GM12878 (cell line): ENCODE measurements around the gene RALGPS2. TPM values are rescaled to one million over a fixed set of nuclear protein-coding genes. Genes with fewer than 3 reads are reported as not detected.

ENCODE experiments used
- ATAC-seq: fragments of 200-7000 bp; cut with Tn5 transposase; 3 replicates; pipeline ENCODE4 v1.9.1; 2020; ENCODE audit warnings: mild to moderate bottlenecking, moderate library complexity
- BruUV-seq: library from RNA; stranded (reverse); fragments of 400-500 nt; replicated peaks from 2 replicates; lab custom pipeline; 2021; lab: Mats Ljungman, UMichigan
- CTCF ChIA-PET: fragments of 300-600 bp; sonication (Branson Sonifier 250); formaldehyde crosslinking; extraction: SDS; loops from one replicate; lab custom pipeline; 2021; ENCODE audit warnings: inconsistent platforms; lab: Yijun Ruan, JAX
- POLR2A ChIA-PET: fragments of 350-600 bp; formaldehyde crosslinking; extraction: SDS; loops from one replicate; lab custom pipeline; 2021; ENCODE audit warnings: inconsistent platforms; lab: Charles Lee
- RAD21 ChIA-PET: fragments of 300-600 bp; sonication (Branson Sonifier 250); formaldehyde crosslinking; loops from one replicate; lab custom pipeline; 2023; ENCODE audit warnings: antibody characterized with exemption; ENCODE audit not compliant: unreplicated experiment; lab: Charles Lee
- SMC1A ChIA-PET: fragments of 300-600 bp; sonication (Branson Sonifier 250); formaldehyde crosslinking; loops from one replicate; lab custom pipeline; 2023; ENCODE audit not compliant: unreplicated experiment, uncharacterized antibody; lab: Charles Lee
- DNase-seq: peaks from one replicate; pipeline ENCODE4 v3.0.0-alpha.2; 2011; ENCODE audit warnings: low read depth, low spot score
- FAIRE-seq: peaks from 3 replicates; lab custom pipeline; 2011; peaks lifted over from hg19 to GRCh38; lab: Jason Lieb, UNC
- H2AFZ ChIP-seq: 2 replicates; pipeline ENCODE4 v1.6.0; 2011; ENCODE audit warnings: low read depth, low read length, control low read depth; ENCODE audit not compliant: control insufficient read depth
- H3K27ac ChIP-seq: 2 replicates; pipeline ENCODE4 v1.5.1; 2011; ENCODE audit warnings: control low read depth; ENCODE audit not compliant: control insufficient read depth, insufficient read depth
- H3K27me3 ChIP-seq, 2 experiments: replicated peaks in 1 of 2; 2 replicates each; pipeline versions ENCODE4 v1.6.0 to v1.6.1; 2011; ENCODE audit warnings: low read length in 1 of 2; ENCODE audit not compliant: control insufficient read depth in 2 of 2, insufficient read depth in 2 of 2
- H3K36me3 ChIP-seq, 2 experiments: 2 replicates each; pipeline ENCODE4 v1.5.1; 2011; ENCODE audit warnings: low read length in 1 of 2; ENCODE audit not compliant: control insufficient read depth in 2 of 2, insufficient read depth in 2 of 2
- H3K4me1 ChIP-seq: 2 replicates; pipeline ENCODE4 v1.6.1; 2011; ENCODE audit warnings: mild to moderate bottlenecking, low read length, moderate library complexity, mixed read lengths; ENCODE audit not compliant: control insufficient read depth, insufficient read depth
- H3K4me2 ChIP-seq: 2 replicates; pipeline ENCODE4 v1.6.0; 2011; ENCODE audit warnings: control low read depth; ENCODE audit not compliant: control insufficient read depth, insufficient read depth
- H3K4me3 ChIP-seq: fragments of 200-600 bp; sonication (generic); 2 replicates; pipeline ENCODE4 v1.5.1; 2016
- H3K79me2 ChIP-seq: 2 replicates; pipeline ENCODE4 v1.6.0; 2011; ENCODE audit warnings: low read length; ENCODE audit not compliant: control insufficient read depth, insufficient read depth
- H3K9ac ChIP-seq: 2 replicates; pipeline ENCODE4 v1.8.0; 2011; ENCODE audit warnings: low read length, control low read depth, mixed read lengths; ENCODE audit not compliant: control insufficient read depth, insufficient read depth
- H3K9me3 ChIP-seq: replicated peaks from 3 replicates; pipeline ENCODE4 v1.5.1; 2011; ENCODE audit warnings: mild to moderate bottlenecking, low read length; ENCODE audit not compliant: control insufficient read depth, insufficient read depth
- H4K20me1 ChIP-seq: 2 replicates; pipeline ENCODE4 v1.6.0; 2011; ENCODE audit not compliant: control insufficient read depth, insufficient read depth
- CEBPB ChIP-seq, 2 experiments: fragments of 150-350 bp in 1 of 2; IDR thresholded peaks; 2 replicates each; pipeline ENCODE4 v1.6.1; 2012 to 2014; ENCODE audit warnings: low read depth in 2 of 2, low read length in 2 of 2, borderline replicate concordance in 1 of 2, inconsistent platforms in 1 of 2
- E4F1 ChIP-seq: fragments of 450-650 bp; IDR thresholded peaks from 2 replicates; pipeline ENCODE4 v1.6.1; 2018; ENCODE audit warnings: borderline replicate concordance, mild to moderate bottlenecking; ENCODE audit not compliant: partially characterized antibody
- JUND ChIP-seq: IDR thresholded peaks from 2 replicates; pipeline ENCODE4 v1.6.1; 2012; ENCODE audit warnings: low read depth, mild to moderate bottlenecking, low read length, improper control_type of control experiment, moderate library complexity
- KLF5 ChIP-seq: fragments of 450-650 bp; IDR thresholded peaks from 2 replicates; pipeline ENCODE4 v1.6.1; 2014; ENCODE audit warnings: mild to moderate bottlenecking; ENCODE audit not compliant: partially characterized antibody
- MXI1 ChIP-seq: fragments of 150-350 bp; IDR thresholded peaks from 2 replicates; pipeline ENCODE4 v1.6.1; 2011; ENCODE audit warnings: low read depth, mild to moderate bottlenecking, inconsistent platforms, low read length, improper control_type of control experiment
- MYB ChIP-seq: fragments of 150-350 bp; IDR thresholded peaks from 2 replicates; pipeline ENCODE4 v1.6.1; 2014; ENCODE audit warnings: mild to moderate bottlenecking, low read depth, low read length, borderline replicate concordance
- NKRF ChIP-seq: fragments of 450-650 bp; conservative IDR thresholded peaks from 2 replicates; pipeline ENCODE4 v1.6.1; 2017; ENCODE audit warnings: mild to moderate bottlenecking, moderate library complexity
- PAX8 ChIP-seq: fragments of 450-650 bp; IDR thresholded peaks from 2 replicates; pipeline ENCODE4 v1.6.1; 2017; ENCODE audit warnings: mild to moderate bottlenecking, moderate library complexity
- PBX3 ChIP-seq: IDR thresholded peaks from 2 replicates; pipeline ENCODE4 v1.6.1; 2011; ENCODE audit warnings: mild to moderate bottlenecking, low read depth, low read length, moderate library complexity; ENCODE audit not compliant: insufficient replicate concordance
- RAD21 ChIP-seq: IDR thresholded peaks from 2 replicates; pipeline ENCODE4 v1.6.1; 2011; ENCODE audit warnings: mild to moderate bottlenecking, low read depth, low read length, moderate library complexity; ENCODE audit not compliant: insufficient read depth
- RAD51 ChIP-seq: fragments of 450-650 bp; IDR thresholded peaks from 2 replicates; pipeline ENCODE4 v1.6.1; 2016; ENCODE audit warnings: moderate library complexity, mild to moderate bottlenecking, inconsistent platforms
- RB1 ChIP-seq: fragments of 450-650 bp; formaldehyde crosslinking; IDR thresholded peaks from 2 replicates; pipeline ENCODE4 v1.6.1; 2017; ENCODE audit warnings: mild to moderate bottlenecking, borderline replicate concordance
- SIN3A ChIP-seq: IDR thresholded peaks from 2 replicates; pipeline ENCODE4 v1.6.1; 2012; ENCODE audit warnings: low read depth, low read length, improper control_type of control experiment
- SKIL ChIP-seq: fragments of 450-650 bp; IDR thresholded peaks from 2 replicates; pipeline ENCODE4 v1.6.1; 2017; ENCODE audit warnings: mild to moderate bottlenecking, low read depth, inconsistent platforms; ENCODE audit not compliant: poor library complexity, severe bottlenecking
- SMAD5 ChIP-seq: IDR thresholded peaks from 2 replicates; pipeline ENCODE4 v1.6.1; 2016; ENCODE audit warnings: antibody characterized with exemption, low read depth
- SMARCA5 ChIP-seq: fragments of 450-650 bp; IDR thresholded peaks from 2 replicates; pipeline ENCODE4 v1.6.1; 2017; ENCODE audit warnings: mild to moderate bottlenecking
- WGBS: methylation state at CpG from one replicate; pipeline ENCODE4 v1.1.6; 2016; ENCODE audit warnings: low lambda C conversion rate; ENCODE audit not compliant: insufficient replicate concordance, insufficient coverage; ENCODE audit errors: missing lambda C conversion rate; 5-methylcytosine and 5-hydroxymethylcytosine counted together
- in situ Hi-C: fragments of 300-500 bp; cut with MboI; formaldehyde crosslinking; loops from 9 replicates; pipeline ENCODE4 v1.14.3; 2018; ENCODE audit warnings: mixed read lengths
- intact Hi-C: fragments of 100-400 bp; cut with micrococcal nuclease; formaldehyde crosslinking; loops from one replicate; pipeline ENCODE4 v1.14.2; 2022; ENCODE audit not compliant: unreplicated experiment
- polyA plus RNA-seq, 11 experiments: library from polyadenylated mRNA; depleted of rRNA in 4 of 11; unstranded in 6 of 11; stranded (reverse) in 5 of 11; fragments of >200 nt; fragmentation: Nextera tagmentation in 4 of 11; fragmentation: Illumina TruSeq in 1 of 11; extraction: Ambion mirVana in 4 of 11; extraction: Trizol in 1 of 11; gene quantifications; 1 replicate in 1 of 11; 2 replicates in 10 of 11; pipeline versions ENCODE4 v1.2.1 to v1.2.3, GENCODE V29; 2011 to 2016; ENCODE audit warnings: inconsistent platforms in 2 of 11, missing spikeins in 2 of 11, low read depth in 1 of 11
- total RNA-seq, 4 experiments: library from RNA; depleted of rRNA in 3 of 4; stranded (reverse); fragments of >200 nt in 3 of 4; fragmentation: Illumina TruSeq in 1 of 4; extraction: Trizol in 1 of 4; gene quantifications; 2 replicates each; pipeline versions ENCODE4 v1.2.1 to v1.2.3, GENCODE V29; 2013 to 2021

Gene RALGPS2
- total and polyA plus RNA-seq, 10 of the 15 experiments (the other 5 are each of a cell fraction or from before 2014, with no cell fraction given), result 0.08 to 3.7 (median 0.50) TPM

- WGBS, result 49% methylated on average over 10 of the region's 10 CpGs
- ChIA-PET CTCF (no interaction called here), POLR2A (no interaction called here), RAD21 (no interaction called here), SMC1A (no interaction called here)
- Histone ChIP-seq H3K4me1 (no peaks in the 10 kb centered on the region), H3K36me3 (no peaks in the 10 kb centered on the region), H4K20me1 (no peaks in the 10 kb centered on the region), H3K79me2 (no peaks in the 10 kb centered on the region), H3K4me3 (no peak overlapping the region), H3K4me2 (no peak overlapping the region), H2AFZ (no peak overlapping the region), H3K27me3 (no peaks in the 10 kb centered on the region), H3K9ac (no peak overlapping the region), H3K9me3 (peaks cover 3% of the 10 kb centered on the region; the same call in 1 of the 3 replicates), H3K27ac (no peak overlapping the region)
- intact Hi-C loops (no loop called here), in situ Hi-C loops (no loop called here)
- ATAC-seq, result no peak
- FAIRE-seq, result no peak
- DNase-seq, result no peak
- no TSS peak for BruUV-seq
- TF ChIP-seq JUND (no peak), KLF5 (no peak), SKIL (no peak), SIN3A (no peak), RAD21 (no peak), SMARCA5 (no peak), RB1 (no peak), PBX3 (no peak), E4F1 (no peak), NKRF (no peak), CEBPB (IDR thresholded peaks at IDR 0.05; ENCODE audit: borderline replicate concordance in 1 of 2, low read depth in 2 of 2, low read length in 2 of 2) (no peak), SMAD5 (no peak), PAX8 (no peak), RAD51 (no peak), MYB (no peak), MXI1 (no peak)
These were observed 238.0 kb downstream of the RALGPS2 start for GRCh38 chr1:178962853-178963711.
